Uterus (tissue), 4 donors: ENCODE measurements around the gene ZSCAN10. TPM values are rescaled to one million over a fixed set of nuclear protein-coding genes. Genes with fewer than 3 reads are reported as not detected.

Source experiments
- DNase-seq, 2 donors: peaks; one replicate each; pipeline ENCODE4 v3.0.0-alpha.2; 2019 to 2020
- H3K27ac ChIP-seq, 2 donors: fragments of 200-600 bp; sonication (generic); 1 replicate in 1 of 2; 2 replicates in 1 of 2; pipeline ENCODE4 v1.5.1; 2016 to 2018
- H3K27me3 ChIP-seq, 2 donors: fragments of 200-600 bp; sonication (generic); one replicate each; pipeline ENCODE4 v1.5.1; 2018 to 2019; ENCODE audit warnings: control low read depth in 1 of 2
- H3K36me3 ChIP-seq, 2 donors: fragments of 200-600 bp; sonication (generic); one replicate each; pipeline ENCODE4 v1.5.1; 2019; ENCODE audit warnings: control low read depth in 1 of 2
- H3K4me1 ChIP-seq, 2 donors: fragments of 200-600 bp; sonication (generic); one replicate each; pipeline ENCODE4 v1.5.1; 2018 to 2019; ENCODE audit warnings: control low read depth in 1 of 2
- H3K4me3 ChIP-seq, 2 donors: fragments of 200-600 bp; sonication (generic); 1 replicate in 1 of 2; 2 replicates in 1 of 2; pipeline ENCODE4 v1.5.1; 2018 to 2019; ENCODE audit warnings: mild to moderate bottlenecking in 1 of 2
- H3K9me3 ChIP-seq, 2 donors: fragments of 200-600 bp; sonication (generic); one replicate each; pipeline ENCODE4 v1.5.1; 2019; ENCODE audit warnings: control low read depth in 1 of 2
- POLR2A ChIP-seq, 2 donors: fragments of 450-650 bp; IDR thresholded peaks; one replicate each; pipeline ENCODE4 v1.6.1; 2016; ENCODE audit warnings: antibody characterized with exemption in 2 of 2, mild to moderate bottlenecking in 1 of 2, moderate library complexity in 1 of 2
- intact Hi-C: fragments of 100-400 bp; cut with DNase I; formaldehyde crosslinking; loops from one replicate; pipeline ENCODE4 v1.15.1; 2023; ENCODE audit warnings: low total_unique reads
- total RNA-seq, 4 donors: library from RNA; depleted of rRNA in 3 of 4; stranded (reverse); fragments of >200 nt in 3 of 4; gene quantifications; one replicate each; pipeline versions ENCODE4 v1.1.0 to v1.2.4, GENCODE V29; 2014 to 2023
- TF ChIP-seq, protein P1 (sequence below), 4 experiments: fragments of 200-600 bp in 2 of 4; fragments of 450-650 bp in 2 of 4; sonication (generic) in 2 of 4; IDR thresholded peaks; one replicate each; pipeline ENCODE4 v1.5.1; 2016 to 2019; ENCODE audit warnings: antibody characterized with exemption in 4 of 4, mild to moderate bottlenecking in 2 of 4, moderate library complexity in 1 of 4
- donor health status: DM: yes; HTN: yes; CAD: no.

ZSCAN10 gene
- total RNA-seq, 4 donors from 2014 or later: not detected

DNA sequence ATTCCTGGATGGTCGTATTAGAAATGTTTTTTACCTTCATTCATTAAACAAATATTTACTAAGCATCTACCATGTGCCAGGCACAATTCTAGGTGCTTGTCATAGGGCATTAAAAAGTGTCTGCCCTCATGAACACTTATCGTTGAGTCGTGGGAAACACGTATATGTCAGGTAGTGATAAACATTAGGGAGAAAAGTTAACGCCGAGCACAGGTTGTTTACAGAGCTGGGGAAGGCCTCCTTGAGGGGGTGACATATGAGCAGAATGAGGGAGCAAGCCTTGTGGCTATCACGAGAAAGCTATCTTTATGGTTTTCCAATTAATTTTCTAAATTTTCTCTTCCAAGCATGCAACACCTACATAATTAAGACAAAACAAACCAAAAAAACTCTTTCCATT lies 34.8 kb upstream of the ZSCAN10 start:
- TF ChIP-seq POLR2A (IDR thresholded peaks at IDR 0.05): no peak
- TF ChIP-seq, protein P1, sequence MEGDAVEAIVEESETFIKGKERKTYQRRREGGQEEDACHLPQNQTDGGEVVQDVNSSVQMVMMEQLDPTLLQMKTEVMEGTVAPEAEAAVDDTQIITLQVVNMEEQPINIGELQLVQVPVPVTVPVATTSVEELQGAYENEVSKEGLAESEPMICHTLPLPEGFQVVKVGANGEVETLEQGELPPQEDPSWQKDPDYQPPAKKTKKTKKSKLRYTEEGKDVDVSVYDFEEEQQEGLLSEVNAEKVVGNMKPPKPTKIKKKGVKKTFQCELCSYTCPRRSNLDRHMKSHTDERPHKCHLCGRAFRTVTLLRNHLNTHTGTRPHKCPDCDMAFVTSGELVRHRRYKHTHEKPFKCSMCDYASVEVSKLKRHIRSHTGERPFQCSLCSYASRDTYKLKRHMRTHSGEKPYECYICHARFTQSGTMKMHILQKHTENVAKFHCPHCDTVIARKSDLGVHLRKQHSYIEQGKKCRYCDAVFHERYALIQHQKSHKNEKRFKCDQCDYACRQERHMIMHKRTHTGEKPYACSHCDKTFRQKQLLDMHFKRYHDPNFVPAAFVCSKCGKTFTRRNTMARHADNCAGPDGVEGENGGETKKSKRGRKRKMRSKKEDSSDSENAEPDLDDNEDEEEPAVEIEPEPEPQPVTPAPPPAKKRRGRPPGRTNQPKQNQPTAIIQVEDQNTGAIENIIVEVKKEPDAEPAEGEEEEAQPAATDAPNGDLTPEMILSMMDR (IDR thresholded peaks at IDR 0.05): no peak
- Histone ChIP-seq H3K9me3 (no peaks in the 10 kb centered on the region), H3K27me3 (no peaks in the 10 kb centered on the region), H3K4me3 (peak overlapping the region; percentile 90 to 94), H3K4me1 (no peaks in the 10 kb centered on the region), H3K36me3 (no peaks in the 10 kb centered on the region), H3K27ac (peak overlapping the region; percentile 89 to 97)
- intact Hi-C loops: no loop called here
- no peak for DNase-seq

DNA sequence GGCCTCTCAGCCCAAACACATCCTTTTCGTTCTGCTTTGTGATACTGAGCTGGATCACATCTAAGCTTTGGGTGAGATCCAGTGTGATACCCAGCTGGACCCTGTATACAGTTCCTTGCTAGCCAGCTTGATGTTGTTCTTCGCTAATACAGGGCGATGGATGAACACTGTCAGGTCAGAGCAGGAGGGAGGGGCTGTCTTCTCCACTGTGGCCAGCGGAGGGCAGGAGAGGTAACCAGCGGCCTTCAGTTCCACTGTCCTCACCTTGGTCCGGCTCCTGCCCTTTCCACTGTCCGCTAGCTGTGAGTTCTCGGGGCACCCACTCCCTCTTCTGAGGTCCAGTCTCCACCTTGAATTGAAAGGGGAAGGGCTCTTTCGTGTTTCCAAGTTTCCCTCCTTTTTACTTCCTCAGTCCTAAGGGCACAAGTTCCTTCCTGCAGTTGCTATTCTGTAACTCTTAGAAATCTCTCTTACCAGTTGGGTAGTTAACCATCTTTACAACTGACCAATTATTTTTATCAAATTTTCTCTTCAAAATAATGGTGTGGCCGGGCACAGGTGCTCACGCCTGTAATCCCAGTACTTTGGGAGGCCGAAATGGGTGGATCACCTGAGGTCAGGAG lies 32.8 kb upstream of the ZSCAN10 start:
- Histone ChIP-seq H3K4me1 (no peaks in the 10 kb centered on the region), H3K36me3 (no peaks in the 10 kb centered on the region), H3K4me3 (no peak overlapping the region), H3K27ac (no peak overlapping the region), H3K27me3 (no peaks in the 10 kb centered on the region), H3K9me3 (no peaks in the 10 kb centered on the region)
- TF ChIP-seq, protein P1 (IDR thresholded peaks at IDR 0.05): peak in 2 of 4 experiments; percentile 12 to 36
- no peak for TF ChIP-seq POLR2A (IDR thresholded peaks at IDR 0.05)
- no peak for DNase-seq
- intact Hi-C loops: no loop called here

- Histone ChIP-seq H3K9me3 (no peaks in the 10 kb centered on the region), H3K36me3 (no peaks in the 10 kb centered on the region), H3K27me3 (no peaks in the 10 kb centered on the region), H3K4me1 (no peaks in the 10 kb centered on the region), H3K4me3 (peak overlapping the region; percentile 5 to 30), H3K27ac (peak overlapping the region; percentile 11 to 45)
- TF ChIP-seq, protein P1 (IDR thresholded peaks at IDR 0.05): peak; percentile 81 to 92 (median 87)
- no peak for TF ChIP-seq POLR2A (IDR thresholded peaks at IDR 0.05)
- intact Hi-C loops: no loop called here
- DNase-seq: peak; percentile 62 to 73
Measured at GRCh38 chr16:3129137-3130131, 30.3 kb upstream of the ZSCAN10 start.

- Histone ChIP-seq H3K27me3 (no peaks in the 10 kb centered on the region), H3K27ac (no peak overlapping the region), H3K36me3 (no peaks in the 10 kb centered on the region), H3K4me1 (peaks cover 0 to 5% of the 10 kb centered on the region in 2 donors), H3K4me3 (no peak overlapping the region), H3K9me3 (no peaks in the 10 kb centered on the region)
- DNase-seq: no peak
- intact Hi-C loops: no loop called here
- no peak for TF ChIP-seq POLR2A (IDR thresholded peaks at IDR 0.05)
- TF ChIP-seq, protein P1 (IDR thresholded peaks at IDR 0.05): no peak
Measured at GRCh38 chr16:3127745-3128144, 28.7 kb upstream of the ZSCAN10 start.
